ENCODE data around the gene HNF1B.
"Not testable (repeated sequence)": the region's sequence is repeated elsewhere in the genome, so short reads cannot be mapped to it uniquely, and the experiment has no call there.

Gene HNF1B

DNA sequence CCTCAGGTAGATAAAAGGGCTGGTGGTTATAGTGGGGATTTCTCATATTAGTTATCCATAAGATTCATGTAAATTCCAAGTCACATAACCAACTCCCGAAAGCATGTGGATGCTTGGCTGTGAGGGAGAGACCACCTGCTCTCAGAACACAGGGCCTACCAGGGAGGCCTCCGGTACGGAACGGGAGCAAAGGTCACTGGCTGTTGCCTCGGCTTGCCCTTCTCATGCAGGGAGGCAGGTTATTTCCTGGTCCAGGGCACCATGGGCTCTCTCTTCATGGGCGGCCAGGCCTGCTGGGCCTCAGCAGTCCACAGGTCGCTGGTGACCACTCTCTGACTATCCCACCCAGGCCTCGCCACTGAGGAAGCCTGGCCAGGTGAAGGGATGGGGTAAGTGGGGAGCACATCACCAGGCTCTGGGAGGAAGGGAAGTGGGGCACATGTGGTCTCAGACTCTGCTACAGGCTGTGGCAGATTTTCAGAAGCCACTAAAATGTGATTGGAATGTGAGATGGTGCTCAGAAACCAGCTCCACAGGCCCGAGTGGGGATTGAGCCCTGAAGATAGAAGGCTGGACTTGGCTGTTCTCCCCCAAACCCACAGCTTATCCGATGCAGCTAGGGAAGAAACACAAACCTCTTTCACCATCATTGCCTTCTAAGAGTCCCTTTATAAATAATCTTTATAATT, 45.4 kb downstream of the HNF1B start:
- DNase-seq, result no peak

DNA sequence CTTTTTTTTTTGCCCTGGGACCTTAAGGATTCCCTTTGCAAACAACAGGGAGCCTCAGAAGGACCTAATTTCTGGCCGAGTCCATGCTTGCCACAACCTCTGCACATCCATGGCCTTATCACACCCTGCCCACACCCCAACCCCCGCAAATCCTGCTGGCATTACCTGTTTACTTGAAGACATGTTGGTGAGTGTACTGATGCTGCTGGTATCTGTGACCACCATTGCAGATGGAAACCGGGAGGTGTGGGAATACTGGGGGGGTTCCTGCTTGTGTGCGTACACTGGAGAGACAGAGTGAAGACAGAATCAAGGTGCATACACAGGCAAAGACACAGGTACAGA, 46.0 kb downstream of the HNF1B start:
- no peak for DNase-seq

DNA sequence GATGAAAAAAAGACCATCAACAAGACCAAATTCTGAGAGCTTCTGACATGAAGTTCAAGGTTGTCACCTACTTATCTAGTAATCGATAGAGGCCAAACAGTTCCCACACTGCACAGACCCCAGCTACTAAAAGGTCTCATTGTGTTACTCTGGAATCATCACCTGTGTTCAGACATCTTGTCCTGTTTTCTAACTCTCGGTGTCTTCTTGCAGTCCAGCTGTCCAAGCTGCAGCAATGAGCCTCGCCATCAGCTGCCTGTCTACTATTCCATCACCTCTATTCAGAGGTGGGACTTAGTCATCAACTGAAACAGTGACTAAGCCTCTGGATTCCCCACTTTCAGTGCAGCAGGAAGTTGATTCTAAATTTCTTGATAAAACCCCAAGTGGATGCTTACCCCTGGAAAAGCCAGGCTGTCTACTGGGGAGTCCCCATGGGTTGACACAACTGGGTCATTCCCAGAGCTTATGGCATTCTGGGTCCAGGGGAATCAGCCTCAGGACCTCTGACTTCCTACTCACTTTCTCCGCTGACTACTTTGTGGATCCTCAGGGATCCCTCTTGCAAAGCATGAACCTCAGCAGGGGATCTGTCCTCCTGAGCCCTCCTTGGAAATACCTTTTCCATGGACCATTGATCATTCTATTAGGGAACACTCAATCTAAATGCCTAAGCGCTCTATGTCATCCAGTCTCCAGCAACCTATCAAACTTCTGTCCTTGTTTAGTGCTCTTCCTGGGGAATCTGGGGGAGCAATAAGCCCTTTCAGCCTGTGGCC, 46.5 kb downstream of the HNF1B start:
- DNase-seq, result no peak

DNA sequence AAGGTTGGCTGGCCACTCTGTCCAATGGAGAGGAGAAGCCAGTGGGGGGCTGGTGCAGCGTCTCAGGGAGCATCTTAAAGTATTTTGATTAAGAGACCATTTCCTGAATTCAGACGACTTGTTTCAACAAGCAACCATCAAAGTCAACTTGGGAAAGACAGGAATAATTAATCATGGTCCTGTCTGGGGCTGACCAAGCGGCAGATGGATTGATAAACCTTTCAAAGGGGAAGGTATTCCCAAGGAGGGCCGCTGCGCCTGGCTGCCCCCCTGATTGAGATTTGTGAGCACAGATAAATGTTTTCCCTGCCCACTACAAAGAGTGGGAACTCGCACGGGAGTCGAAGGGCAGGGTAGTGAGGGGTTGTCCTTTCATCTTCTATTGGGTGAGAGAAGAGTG, 47.5 kb downstream of the HNF1B start:
- no peak for DNase-seq

DNA sequence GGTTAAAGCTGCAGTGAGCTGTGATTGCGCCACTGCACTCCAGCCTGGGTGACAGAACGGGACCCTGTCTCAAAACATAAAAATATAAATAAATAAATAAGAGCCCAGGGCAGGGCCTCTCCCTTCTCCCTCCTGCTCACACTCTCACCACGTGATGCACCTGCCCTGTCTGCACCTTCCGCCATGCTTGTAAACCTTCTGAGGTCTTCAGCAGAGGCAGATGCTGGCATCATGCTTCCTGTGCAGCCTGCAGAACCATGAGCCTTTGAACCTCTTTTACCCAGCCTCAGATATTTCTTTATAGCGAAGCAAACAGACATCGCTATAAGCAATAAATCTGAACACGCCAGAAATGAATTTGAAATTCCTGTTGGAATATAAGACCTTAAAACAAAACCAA, 48.5 kb downstream of the HNF1B start:
- DNase-seq, result no peak

DNA sequence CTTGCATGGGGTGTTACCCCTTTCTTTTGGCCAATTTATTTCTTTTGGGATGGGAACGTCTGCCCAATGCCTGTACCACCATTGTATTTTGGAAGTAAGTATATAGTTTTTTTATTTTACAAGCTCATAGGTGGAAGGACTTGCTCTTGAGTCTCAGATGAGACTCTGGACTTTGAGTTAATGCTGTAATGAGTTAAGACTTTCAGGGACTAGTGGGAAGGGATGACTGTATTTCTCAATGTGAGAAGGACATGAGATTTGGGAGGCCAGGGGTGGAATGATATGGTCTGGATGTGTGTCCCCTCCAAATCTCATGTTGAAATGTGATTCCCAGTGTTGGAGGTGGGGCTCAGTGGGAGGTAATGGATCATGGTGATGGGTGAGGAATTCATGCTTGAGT, 49.1 kb downstream of the HNF1B start:
- no peak for DNase-seq

DNA sequence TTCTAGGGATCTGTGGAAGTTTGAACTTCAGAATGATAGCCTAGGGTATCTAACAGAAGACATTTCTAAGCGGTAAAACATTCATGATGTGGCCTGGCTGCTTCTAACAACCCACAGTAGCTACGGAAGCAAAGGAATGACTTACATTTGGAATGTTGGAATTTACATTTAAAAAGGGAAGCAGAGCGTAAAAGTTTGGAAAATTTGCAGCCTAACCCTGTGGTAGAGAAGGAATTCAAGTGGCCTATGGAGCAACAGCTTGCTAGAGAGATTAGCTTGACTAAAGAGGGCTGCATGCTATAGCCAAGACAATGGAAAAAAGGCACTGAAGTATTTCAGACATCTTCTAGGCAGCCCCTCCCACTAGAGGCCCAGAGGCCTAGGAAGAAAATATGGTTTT, 50.1 kb downstream of the HNF1B start:
- DNase-seq, result no peak

DNA sequence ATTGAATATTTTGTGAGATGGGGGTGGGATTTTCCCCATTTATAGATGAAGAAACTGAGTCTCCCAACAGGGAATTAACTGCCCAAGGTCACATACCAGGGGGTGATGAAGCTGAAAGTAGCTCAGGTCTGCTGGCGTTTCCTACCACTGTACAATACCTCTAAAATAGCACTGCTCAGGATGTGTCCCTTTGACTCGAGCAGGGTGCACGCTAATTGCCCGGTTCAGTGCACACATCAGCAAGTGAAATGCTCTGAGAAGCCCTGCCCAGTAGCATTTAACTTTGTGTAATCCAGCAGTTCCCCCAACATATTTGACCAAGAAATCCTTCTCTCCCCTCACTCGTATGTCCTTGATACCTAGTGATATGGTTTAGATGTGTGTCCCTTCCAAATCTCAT, 51.5 kb downstream of the HNF1B start:
- no peak for DNase-seq

DNA sequence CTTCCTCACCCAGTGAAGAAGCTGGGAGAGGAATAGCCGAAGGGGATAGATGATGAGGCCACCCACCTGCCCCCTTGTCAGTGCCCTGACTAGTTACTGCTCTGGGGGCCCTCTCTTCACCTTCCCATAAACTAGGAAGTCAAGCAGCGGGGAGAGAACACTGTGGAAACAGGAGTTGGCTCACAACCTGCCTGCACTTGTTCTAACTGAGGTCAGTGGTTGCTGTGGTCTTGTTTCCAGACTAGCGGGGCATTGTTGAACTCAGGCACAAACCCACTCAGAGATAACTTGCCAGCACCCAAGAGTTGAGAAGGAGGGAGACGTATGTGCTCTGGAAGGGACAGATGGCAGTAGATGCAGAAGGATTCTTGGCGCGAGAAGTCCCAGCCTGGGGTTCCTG, 53.1 kb downstream of the HNF1B start:
- DNase-seq, result no peak

DNA sequence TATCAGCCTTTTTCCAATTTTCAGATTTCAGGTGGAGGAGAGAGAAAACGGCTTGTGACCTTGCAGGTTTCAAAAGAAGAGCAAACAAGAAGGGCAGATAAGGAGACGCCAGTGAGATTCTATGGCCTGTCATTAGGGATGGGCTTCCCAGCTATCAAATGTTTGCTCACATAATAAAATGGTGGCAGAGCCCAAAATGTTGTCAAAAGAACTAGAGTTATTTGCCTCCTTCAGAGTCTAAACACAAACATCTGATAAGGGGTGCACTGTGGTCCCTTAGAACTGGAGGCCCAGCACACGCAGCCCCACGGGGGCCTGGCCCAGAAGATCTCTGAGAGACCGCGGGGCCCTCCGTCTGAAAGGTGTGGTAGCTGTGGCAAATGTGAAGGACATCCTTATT, 55.5 kb downstream of the HNF1B start:
- no peak for DNase-seq

DNA sequence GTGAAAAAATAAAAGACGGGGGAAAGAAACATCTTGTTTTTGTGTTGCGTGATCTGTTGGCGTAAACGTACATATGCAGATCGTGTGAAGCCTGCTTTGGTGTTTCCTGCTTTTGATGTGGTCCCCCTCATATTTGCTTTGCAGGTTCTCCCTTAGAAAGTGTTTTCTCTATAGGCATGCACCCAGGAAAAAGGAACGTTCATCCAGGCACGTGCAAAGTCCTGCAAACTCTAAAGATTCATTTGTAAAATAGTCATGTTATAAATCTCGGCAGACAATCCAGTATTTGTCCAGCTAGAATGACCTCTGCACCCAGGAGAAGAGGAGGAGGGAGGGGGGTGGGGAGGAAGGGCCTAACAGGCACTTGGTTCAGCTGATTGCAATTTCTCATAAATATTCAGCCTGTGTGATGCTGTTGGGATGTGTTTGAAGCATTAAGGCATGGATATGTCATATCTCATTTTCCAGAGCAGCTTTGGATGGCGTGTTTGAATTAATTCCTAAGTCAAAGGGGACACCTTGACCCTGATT, 61.3 kb downstream of the HNF1B start:
- DNase-seq, result no peak

DNA sequence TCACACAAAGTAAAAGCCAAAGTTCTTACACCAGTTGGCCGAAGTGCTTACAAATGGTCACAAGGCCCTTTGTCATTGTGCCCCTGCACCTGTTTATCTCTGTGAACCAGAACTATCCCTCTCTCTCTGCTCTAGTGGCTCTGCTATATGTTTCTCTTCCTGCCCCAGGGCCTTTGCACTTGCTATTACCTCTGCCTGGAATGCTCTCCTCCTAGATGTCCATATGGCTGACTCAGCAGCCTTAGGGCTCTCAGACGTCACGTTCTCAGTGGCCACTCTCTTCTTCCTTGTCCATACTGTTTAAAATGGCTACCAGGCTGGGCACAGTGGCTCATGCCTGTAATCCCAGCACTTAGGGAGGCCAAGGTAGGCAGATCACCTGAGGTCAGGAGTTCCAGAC, 62.9 kb downstream of the HNF1B start:
- no peak for DNase-seq

DNA sequence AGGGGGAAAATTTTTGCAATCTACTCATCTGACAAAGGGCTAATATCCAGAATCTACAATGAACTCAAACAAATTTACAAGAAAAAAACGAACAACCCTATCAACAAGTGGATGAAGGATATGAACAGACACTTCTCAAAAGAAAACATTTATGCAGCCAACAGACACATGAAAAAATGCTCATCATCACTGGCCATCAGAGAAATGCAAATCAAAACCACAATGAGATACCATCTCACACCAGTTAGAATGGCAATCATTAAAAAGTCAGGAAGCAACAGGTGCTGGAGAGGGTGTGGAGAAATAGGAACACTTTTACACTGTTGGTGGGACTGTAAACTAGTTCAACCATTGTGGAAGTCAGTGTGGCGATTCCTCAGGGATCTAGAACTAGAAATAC, 64.9 kb downstream of the HNF1B start:
- DNase-seq, result not testable (repeated sequence)

DNA sequence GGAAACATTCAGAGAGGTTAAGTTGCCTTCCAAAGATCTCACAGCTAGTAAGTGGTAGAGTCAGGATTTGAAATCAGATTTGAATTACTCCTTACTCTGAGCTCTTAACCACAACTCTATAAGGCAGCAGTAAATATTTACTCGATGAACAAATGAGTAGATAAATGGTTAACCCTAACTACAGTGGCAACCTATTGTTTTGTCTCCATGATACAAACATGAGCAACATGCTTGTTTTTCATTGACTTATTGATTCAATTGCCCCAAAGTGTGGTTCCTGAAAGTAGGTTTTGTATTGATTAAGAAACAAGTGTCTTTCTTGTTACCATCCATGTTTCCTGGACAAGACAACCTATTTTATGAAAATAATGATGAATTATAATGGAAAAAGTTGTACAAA, 66.8 kb downstream of the HNF1B start:
- no peak for DNase-seq

DNA sequence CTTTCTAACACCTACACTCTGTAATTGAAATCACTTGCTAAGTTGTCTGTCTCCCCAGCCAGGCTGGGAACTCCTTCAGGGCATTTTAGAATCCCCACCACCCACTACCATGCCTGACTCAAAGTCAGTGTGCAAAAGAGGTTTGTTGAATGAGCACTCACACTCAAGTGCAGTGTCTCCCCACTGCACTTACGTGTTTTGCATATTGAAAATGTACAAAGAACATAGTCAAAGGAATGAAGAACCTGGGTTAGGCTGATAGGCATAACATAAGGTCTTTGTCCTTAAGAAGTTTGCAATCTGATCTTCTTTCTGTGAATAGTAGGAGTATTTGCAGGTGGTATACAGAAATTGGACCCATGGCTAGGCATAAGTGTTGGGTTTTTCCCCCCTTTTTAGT, 67.8 kb downstream of the HNF1B start:
- no peak for DNase-seq

DNA sequence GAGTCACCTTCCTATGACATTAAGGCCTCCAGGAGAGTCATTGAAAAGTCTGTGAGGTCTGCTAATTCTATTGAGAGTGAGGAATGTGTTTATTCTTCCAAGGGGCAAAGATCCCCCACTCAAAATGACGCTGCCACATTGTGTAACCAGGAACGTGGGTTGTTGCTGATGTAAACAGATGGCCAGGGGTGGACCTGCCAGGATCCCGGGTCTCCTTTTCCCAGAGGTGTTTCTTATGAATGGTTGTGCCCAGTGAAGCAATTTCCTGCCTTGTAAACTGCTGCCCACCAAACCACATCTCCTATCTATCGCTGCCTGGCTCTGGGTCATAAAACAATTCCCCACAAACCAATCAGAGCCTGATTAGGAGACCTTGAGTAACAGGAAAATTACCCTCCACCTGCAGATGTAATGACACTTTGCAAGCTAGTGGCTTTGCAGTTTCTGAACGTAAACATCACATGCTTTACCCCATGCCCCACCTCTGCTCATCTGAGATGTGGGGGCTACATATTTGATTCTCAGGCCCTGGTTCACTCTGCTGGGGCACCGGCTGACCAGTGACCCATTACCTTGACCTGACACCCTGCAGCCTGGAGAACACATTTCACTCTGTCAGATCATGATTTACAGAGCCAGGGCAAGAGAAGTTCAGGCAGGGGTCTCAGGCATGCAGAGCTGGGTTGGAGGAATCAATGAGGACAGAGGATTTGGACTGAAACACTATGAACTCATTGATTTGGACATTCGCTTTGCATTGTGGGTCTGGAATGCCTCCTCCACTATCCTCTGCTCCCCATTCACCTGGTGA, 68.5 kb downstream of the HNF1B start:
- DNase-seq, result no peak

DNA sequence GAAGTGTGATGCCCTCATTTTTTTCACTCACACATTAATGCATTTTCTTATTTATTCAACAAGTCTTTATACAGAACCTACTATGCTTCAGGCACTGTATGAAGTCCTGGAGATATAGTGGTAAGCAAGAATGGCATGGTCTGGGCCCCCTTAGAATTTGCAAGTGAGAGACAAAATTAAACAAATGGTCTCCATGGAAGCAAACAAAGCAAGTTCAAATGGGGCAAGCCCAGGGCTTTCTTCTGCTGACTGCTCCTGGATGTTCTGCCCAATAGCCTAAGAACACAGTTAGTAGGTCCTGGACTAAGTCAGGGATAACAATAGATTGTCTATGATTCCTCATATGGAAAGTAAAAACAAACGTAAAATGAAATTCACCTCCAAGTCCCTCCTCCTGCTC, 70.3 kb downstream of the HNF1B start:
- DNase-seq, result no peak

DNA sequence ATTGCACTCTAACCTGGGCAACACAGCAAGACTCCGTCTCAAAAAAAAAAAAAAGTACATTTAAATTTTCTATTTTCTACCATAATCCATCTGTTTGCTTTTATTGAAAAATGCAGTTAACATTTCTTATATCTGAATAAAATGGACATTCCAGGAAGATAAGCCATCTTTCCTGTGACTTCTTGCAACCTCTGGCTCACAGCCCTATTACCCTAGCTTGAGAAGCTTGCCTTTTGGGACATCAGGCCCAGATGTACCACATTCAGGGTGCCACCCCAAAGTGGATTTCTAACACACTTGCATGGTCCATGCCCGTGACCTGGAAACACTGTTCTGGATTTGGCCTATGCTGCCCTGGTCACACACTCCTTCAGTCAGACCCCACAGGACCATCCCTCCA, 71.5 kb downstream of the HNF1B start:
- DNase-seq, result no peak

DNA sequence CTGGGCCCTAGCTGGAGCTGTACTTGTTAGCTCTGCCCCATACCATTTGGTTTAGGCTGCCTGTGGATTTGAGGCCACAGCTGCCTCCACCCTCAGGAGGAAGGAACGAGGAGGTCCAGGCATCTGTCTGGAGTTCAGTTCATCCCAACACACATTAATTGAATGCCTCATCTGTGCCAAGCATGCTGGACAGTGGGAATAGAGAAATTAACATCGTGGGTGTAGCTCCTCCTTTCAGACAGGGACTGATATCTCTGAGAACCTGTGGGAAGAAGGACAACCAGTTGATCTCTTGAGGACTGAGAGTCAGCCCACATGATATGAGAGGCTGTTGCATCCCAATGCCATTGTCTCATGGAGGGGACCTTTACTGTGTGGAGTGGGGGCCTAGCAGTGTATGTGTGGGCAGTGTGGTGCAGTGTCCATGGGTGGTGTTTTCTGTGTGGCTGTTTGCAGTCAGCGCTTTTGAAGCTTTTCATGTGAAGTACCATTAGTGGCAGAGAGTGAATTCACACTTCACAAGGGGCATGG, 72.2 kb downstream of the HNF1B start:
- no peak for DNase-seq

DNA sequence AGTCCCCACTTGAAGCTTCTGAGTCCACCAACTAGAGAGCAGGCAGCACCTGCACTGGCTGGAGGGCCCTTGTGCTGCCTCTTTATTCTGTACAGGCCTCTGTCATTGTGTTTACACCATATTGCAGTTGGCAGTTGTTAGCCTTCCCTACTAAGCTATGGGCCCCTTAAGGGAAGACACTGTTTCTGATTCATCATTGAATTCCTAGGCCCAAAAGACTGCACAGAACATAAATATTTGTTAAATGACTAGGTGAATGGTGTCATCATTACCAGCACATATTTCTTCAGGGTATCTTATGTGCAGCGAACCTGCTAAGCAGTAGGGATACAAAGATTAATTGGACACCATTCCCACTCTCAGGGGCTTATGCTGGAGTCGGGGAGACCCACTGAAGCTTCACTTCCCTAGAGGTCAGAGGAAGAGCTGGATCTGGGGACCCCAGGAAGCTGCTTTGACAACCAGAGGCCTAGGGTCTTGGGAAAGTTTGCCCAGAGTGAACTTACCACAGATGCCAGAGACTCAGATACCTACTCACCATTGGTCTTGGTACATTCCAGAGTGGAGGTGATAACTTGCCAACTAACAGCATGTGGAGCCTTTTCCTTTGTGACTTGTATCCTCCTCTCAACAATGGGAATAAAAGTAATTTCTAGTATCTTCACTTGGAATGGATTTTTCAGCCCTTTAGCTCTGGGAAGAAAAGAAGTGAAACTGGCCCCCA, 72.9 kb downstream of the HNF1B start:
- DNase-seq, result no peak

DNA sequence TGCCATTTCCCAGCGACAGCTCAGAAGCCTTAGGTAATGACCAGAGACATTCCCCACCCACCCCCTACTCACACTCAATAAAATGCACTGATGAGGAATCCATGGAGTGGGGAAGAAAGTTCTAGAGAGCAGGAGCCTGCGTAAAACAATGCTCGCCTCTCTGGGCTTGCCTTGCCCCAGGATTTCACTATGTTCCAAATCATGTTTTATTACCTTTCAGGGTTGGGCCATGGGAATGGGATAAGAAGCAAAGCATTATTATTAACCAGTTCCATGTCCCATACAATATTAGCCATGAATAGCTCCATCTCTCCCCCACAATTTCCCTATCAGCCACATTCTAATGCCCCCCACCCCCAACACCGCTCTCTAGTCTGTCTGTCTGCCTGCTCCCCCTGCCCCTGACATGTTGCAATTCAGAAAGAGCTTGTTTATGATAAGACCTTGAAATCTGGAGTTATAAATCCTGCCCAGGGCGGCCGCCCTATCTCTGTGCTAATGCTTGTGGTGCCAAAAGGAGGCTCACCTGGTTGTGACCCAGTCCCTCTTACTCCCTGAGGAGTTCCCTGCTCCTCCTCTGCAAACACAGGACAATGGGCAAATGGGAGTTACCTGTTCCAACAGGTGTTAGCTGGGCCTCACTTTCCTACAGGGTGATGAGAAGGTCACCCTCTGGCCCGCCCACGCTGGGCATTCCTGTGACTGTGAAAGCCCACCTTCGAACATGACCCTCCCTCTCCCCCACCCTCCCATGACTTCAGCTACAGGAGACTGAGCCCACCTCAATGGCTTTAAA, 73.6 kb downstream of the HNF1B start:
- no peak for DNase-seq

DNA sequence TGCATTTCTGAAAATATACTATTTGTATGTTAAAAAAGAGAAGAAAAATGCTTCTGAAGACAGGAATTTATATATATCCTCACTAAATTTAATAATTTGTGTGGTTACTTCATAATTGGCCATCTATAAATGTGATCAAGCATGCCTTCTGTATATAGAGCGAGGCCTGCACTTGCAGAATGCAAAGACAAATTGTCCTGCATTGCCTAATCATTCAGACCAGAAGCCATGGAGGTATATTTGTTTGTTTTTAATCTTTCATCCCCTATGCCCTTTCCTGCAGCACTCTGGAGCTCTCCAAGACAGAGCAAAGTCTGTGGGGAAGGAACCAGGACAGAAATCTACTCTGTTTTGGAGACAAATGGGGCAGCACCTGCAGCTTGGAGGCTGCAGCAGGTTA, 77.8 kb downstream of the HNF1B start:
- DNase-seq, result no peak
